Aorta (tissue), 5 donors: ENCODE measurements around the gene ABCG1. TPM values are rescaled to one million over a fixed set of nuclear protein-coding genes. Genes with fewer than 3 reads are reported as not detected.

Source experiments
- ATAC-seq: fragments of 200-7000 bp; cut with Tn5 transposase; one replicate; pipeline ENCODE4 v1.9.1; 2022; ENCODE audit warnings: moderate library complexity; ENCODE audit not compliant: low FRiP score
- DNase-seq, 2 donors: peaks; one replicate each; pipeline ENCODE4 v3.0.0-alpha.2; 2020
- H3K27ac ChIP-seq, 2 donors: one replicate each; pipeline ENCODE4 v1.5.1; 2013; ENCODE audit warnings: low read length in 2 of 2, mild to moderate bottlenecking in 2 of 2, moderate library complexity in 2 of 2, control low read depth in 1 of 2, inconsistent platforms in 1 of 2, low read depth in 1 of 2
- H3K27me3 ChIP-seq, 2 donors: one replicate each; pipeline ENCODE4 v1.6.1; 2013; ENCODE audit warnings: control low read depth in 1 of 2, low read length in 1 of 2, mild to moderate bottlenecking in 1 of 2, moderate library complexity in 1 of 2; ENCODE audit not compliant: insufficient read depth in 2 of 2, control insufficient read depth in 1 of 2
- H3K36me3 ChIP-seq, 2 donors: one replicate each; pipeline ENCODE4 v1.6.1; 2013; ENCODE audit warnings: control low read depth in 1 of 2, low read length in 1 of 2, mild to moderate bottlenecking in 1 of 2; ENCODE audit not compliant: insufficient read depth in 2 of 2, control insufficient read depth in 1 of 2
- H3K4me1 ChIP-seq, 2 donors: one replicate each; pipeline ENCODE4 v1.6.1; 2013; ENCODE audit warnings: low read length in 2 of 2, control low read depth in 1 of 2, mild to moderate bottlenecking in 1 of 2, moderate library complexity in 1 of 2; ENCODE audit not compliant: insufficient read depth in 2 of 2, control insufficient read depth in 1 of 2
- H3K4me3 ChIP-seq, 2 donors: one replicate each; pipeline ENCODE4 v1.5.1; 2013; ENCODE audit warnings: low read length in 2 of 2, control low read depth in 1 of 2, mild to moderate bottlenecking in 1 of 2
- H3K9me3 ChIP-seq: one replicate; pipeline ENCODE4 v1.6.1; 2013; ENCODE audit warnings: mild to moderate bottlenecking, low read length; ENCODE audit not compliant: control insufficient read depth
- WGBS, 2 donors: extraction: QIAGEN DNeasy Blood & Tissue Kit; methylation state at CpG; one replicate each; pipeline ENCODE4 v1.1.7; 2013; 5-methylcytosine and 5-hydroxymethylcytosine counted together
- intact Hi-C, 2 donors: fragments of 100-400 bp; cut with DNase I; formaldehyde crosslinking; loops; one replicate each; pipeline versions ENCODE4 v1.14.2 to v1.15.0; 2022
- long read RNA-seq, 2 donors: library from polyadenylated mRNA; unstranded; transcript quantifications; one replicate each; pipeline ENCODE4 v2.0.0, GENCODE V29; 2020 to 2021
- polyA plus RNA-seq, 2 donors: library from polyadenylated mRNA; stranded (reverse); fragments of 200-250 nt; gene quantifications; one replicate each; pipeline ENCODE4 v1.2.3, GENCODE V29; 2013
- total RNA-seq, 2 donors: library from RNA; stranded (reverse); fragmentation: NEBNext Ultra II Directional; extraction: Animal tissue kit (Norgen Biotek cat#: 25700); gene quantifications; one replicate each; pipeline ENCODE4 v1.2.1, GENCODE V29; 2021
- donor health status: healthy with polysubstance abuse.
- donor health status: Bipolar disorder and iron deficiency.
- donor health status: DM: no; HTN: no; CAD: no.
- donor health status: DM: no; HTN: no; CAD: no.
- donor health status: DM: yes; HTN: yes; CAD: no.

The ABCG1 gene
- total RNA-seq = 10 to 100 TPM; 18.7 to 24.2 TPM
- 1 to 10 TPM; 4.8 to 7.4 TPM for polyA plus RNA-seq
- long read RNA-seq, donor 1, transcript ABCG1-203 (15 exons, 3,034 nt) = major isoform, 6 of 20 reads
- long read RNA-seq, donor 1, partial matches to known transcripts = 8 of 20 reads
- long read RNA-seq, donor 1, other reads (novel, unspliced or antisense) = 2 of 20 reads
- long read RNA-seq, donor 2, transcript ABCG1-203 (15 exons, 3,034 nt) = minor isoform, 5 of 31 reads
- long read RNA-seq, donor 2, transcript ABCG1-205 (15 exons, 2,998 nt) = major isoform, 14 of 31 reads
- long read RNA-seq, donor 2, partial matches to known transcripts = 4 of 31 reads
- long read RNA-seq, donor 2, other reads (novel, unspliced or antisense) = 8 of 31 reads

- DNase-seq = peak; percentile 63 to 83
- H3K4me3 ChIP-seq = peak within 1 kb of the TSS; percentile 21 to 38
- 1 to 2% methylated on average over 57 to 83 of the region's 83 CpGs for WGBS, 2 donors
- intact Hi-C loops = no loop called here
- no peak within 1 kb of the TSS for H3K27ac ChIP-seq
- H3K4me1 ChIP-seq = no peaks in the 10 kb centered on the region
- no peaks in the 10 kb centered on the region for H3K9me3 ChIP-seq
- no peaks in the 10 kb centered on the region for H3K36me3 ChIP-seq
- no peaks in the 10 kb centered on the region for H3K27me3 ChIP-seq
- ATAC-seq = peak; percentile 65
Observed at GRCh38 chr21:42218836-42219605, at the start of gene ABCG1. ABCG1 (plus strand) TSS chr21:42219140; CDS start chr21:42219263, 123 bp downstream.

GRCh38 chr21:42169758-42170157, 49.2 kb upstream of the ABCG1 start:
- H3K36me3 ChIP-seq = no peaks in the 10 kb centered on the region
- no peak overlapping the region for H3K4me3 ChIP-seq
- no peaks in the 10 kb centered on the region for H3K27me3 ChIP-seq
- intact Hi-C loops = no loop called here
- ATAC-seq (no peak), DNase-seq (no peak)
- H3K27ac ChIP-seq = no peak overlapping the region
- H3K9me3 ChIP-seq = no peaks in the 10 kb centered on the region
- no peaks in the 10 kb centered on the region for H3K4me1 ChIP-seq

GRCh38 chr21:42171091-42172053, 47.6 kb upstream of the ABCG1 start:
- no peak overlapping the region for H3K27ac ChIP-seq
- WGBS, 2 donors = 78 to 80% methylated on average over 14 of the region's 14 CpGs

GRCh38 chr21:42172596-42173483, 46.1 kb upstream of the ABCG1 start:
- intact Hi-C loops = no loop called here
- Histone ChIP-seq H3K4me1 (no peaks in the 10 kb centered on the region), H3K36me3 (no peaks in the 10 kb centered on the region), H3K27me3 (no peaks in the 10 kb centered on the region), H3K4me3 (no peak overlapping the region), H3K9me3 (no peaks in the 10 kb centered on the region), H3K27ac (no peak overlapping the region)
- ATAC-seq = no peak
- no peak for DNase-seq
- WGBS, 2 donors = 89% methylated on average over 40 of the region's 40 CpGs

More at GRCh38 chr21:42171091-42172053, 47.6 kb upstream of the ABCG1 start:
- Histone ChIP-seq H3K4me1 (no peaks in the 10 kb centered on the region), H3K4me3 (no peak overlapping the region), H3K36me3 (no peaks in the 10 kb centered on the region), H3K27me3 (no peaks in the 10 kb centered on the region), H3K9me3 (no peaks in the 10 kb centered on the region)
- ATAC-seq (no peak), DNase-seq (no peak)
- intact Hi-C loops = no loop called here

GRCh38 chr21:42174173-42174572, 44.8 kb upstream of the ABCG1 start:
- H3K9me3 ChIP-seq = no peaks in the 10 kb centered on the region
- no peaks in the 10 kb centered on the region for H3K27me3 ChIP-seq
- H3K4me1 ChIP-seq = no peaks in the 10 kb centered on the region
- no peak overlapping the region for H3K27ac ChIP-seq
- intact Hi-C loops = no loop called here
- H3K4me3 ChIP-seq = no peak overlapping the region
- H3K36me3 ChIP-seq = no peaks in the 10 kb centered on the region
- 82 to 84% methylated on average over 4 of the region's 4 CpGs for WGBS, 2 donors
- DNase-seq (no peak), ATAC-seq (no peak)

- no peak overlapping the region for H3K4me3 ChIP-seq
- DNase-seq = no peak
- no peaks in the 10 kb centered on the region for H3K9me3 ChIP-seq
- no peaks in the 10 kb centered on the region for H3K4me1 ChIP-seq
- no peak overlapping the region for H3K27ac ChIP-seq
- 61 to 65% methylated on average over 6 of the region's 6 CpGs for WGBS, 2 donors
- intact Hi-C loops = no loop called here
- H3K36me3 ChIP-seq = no peaks in the 10 kb centered on the region
- no peak for ATAC-seq
- no peaks in the 10 kb centered on the region for H3K27me3 ChIP-seq
Observed at GRCh38 chr21:42175110-42175710, 43.7 kb upstream of the ABCG1 start.

GRCh38 chr21:42176859-42177258, 42.1 kb upstream of the ABCG1 start:
- H3K9me3 ChIP-seq = no peaks in the 10 kb centered on the region
- DNase-seq (no peak), ATAC-seq (no peak)
- no peak overlapping the region for H3K4me3 ChIP-seq
- WGBS, 2 donors = 5 to 7% methylated on average over 3 of the region's 3 CpGs
- H3K36me3 ChIP-seq = no peaks in the 10 kb centered on the region
- no peak overlapping the region for H3K27ac ChIP-seq
- intact Hi-C loops = no loop called here
- no peaks in the 10 kb centered on the region for H3K4me1 ChIP-seq
- H3K27me3 ChIP-seq = no peaks in the 10 kb centered on the region
